Measurements from ENCODE around the gene TXNL1. TPM values are rescaled to one million over a fixed set of nuclear protein-coding genes. Genes with fewer than 3 reads are reported as not detected.
"Not testable (repeated sequence)": the region's sequence is repeated elsewhere in the genome, so short reads cannot be mapped to it uniquely, and the experiment has no call there.

The TXNL1 gene
- total RNA-seq, 1 donor = 16.7 TPM

DNA sequence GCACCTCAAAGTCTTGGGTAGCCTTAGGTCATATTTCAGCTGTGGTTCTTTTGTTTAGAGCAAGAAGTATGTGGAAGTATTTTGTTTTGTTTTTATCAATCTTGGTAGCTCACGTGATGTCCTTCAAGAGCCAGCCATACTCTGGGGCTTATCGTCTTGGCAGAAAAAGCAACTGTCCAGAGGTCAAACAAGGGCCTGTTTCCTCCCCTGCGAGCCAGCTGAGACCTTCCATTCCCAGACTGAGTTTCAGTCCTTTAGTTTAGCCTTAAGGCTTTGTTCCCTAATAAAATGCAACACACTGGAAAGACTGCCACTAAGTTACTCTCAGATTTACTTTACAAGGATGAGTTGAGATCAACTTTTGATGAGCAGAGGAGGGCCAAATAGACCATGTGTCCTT lies 63.5 kb downstream of the TXNL1 start:
- no peak for DNase-seq (ENCODE audit: low read depth in 2 of 3, low spot score in 2 of 3)

DNA sequence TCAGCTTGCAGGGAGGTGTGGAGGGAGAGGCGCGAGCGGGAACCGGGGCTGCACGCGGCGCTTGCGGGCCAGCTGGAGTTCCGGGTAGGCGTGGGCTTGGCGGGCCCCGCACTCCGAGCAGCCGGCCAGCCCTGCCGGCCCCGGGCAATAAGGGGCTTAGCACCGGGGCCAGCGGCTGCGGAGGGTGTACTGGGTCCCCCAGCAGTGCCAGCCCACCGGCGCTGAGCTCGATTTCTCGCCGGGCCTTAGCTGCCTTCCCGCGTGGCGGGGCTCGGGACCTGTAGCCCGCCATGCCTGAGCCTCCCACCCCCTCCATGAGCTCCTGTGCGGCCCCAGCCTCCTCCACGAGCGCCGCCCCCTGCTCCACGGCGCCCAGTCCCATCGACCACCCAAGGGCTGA lies 66.1 kb downstream of the TXNL1 start:
- not testable (repeated sequence) for DNase-seq (ENCODE audit: low read depth in 2 of 3, low spot score in 2 of 3)

- no peak for DNase-seq (ENCODE audit: low read depth in 2 of 3, low spot score in 2 of 3)
Observed at GRCh38 chr18:56570978-56571377, 67.4 kb downstream of the TXNL1 start.

- no peak for DNase-seq (ENCODE audit: low read depth in 2 of 3, low spot score in 2 of 3)
Observed at GRCh38 chr18:56569416-56569815, 69.0 kb downstream of the TXNL1 start.

DNA sequence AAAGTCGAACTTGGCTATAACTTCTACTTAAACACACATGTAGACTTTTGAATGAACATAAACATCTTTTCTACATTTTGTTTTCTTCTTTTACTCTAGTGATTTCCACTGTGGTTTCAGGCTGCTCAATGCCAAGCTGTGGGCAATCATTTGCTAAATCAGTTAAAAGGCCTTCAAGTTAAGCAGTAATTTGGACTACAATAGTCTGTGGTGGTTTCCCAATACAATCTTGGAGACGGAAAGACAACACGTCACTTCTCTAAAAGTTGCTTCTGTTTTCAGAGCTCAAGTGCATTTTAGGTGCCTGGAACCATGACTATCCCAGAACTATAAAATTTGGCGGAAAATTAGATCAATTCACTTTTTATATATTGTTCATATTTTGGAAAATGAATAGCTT lies 69.4 kb downstream of the TXNL1 start:
- DNase-seq (ENCODE audit: low read depth in 2 of 3, low spot score in 2 of 3) = no peak

DNA sequence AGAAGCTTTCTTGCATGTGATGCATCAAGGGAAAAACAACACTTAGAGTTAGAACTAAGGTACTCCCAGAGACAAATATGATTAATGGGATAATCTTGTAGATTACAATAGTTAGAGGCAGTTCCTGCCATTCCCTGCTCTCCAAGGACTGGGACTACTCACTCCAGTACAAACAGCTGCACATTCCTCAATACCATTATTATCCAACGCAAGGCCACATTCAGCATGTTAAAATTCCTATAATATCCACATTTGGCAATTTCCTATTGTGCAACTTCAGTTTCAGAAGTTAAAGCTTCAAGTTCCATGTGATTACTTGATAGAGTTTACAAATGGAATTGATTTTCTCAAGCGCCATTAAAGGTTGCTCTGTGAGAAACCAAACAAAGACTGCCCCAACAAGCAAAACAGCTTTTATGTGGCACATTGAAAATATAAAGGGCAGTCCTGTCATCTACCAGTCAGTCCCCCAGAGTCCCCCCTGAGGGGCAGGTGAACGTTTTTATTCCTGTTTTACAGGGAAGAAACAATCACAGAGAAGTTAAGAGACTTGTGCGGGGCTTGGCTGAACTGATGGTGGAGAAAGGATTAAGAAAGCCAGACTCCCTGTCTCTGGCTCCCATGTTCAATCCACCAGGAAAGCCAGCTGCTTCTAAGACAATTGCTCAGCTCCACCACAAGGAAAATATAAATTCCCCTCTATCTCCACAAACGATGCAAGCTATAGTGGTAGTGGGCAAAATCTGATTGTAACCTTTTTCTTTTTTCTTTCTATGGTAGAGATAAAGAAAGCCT lies 72.6 kb downstream of the TXNL1 start:
- no peak for DNase-seq (ENCODE audit: low read depth in 2 of 3, low spot score in 2 of 3)

DNA sequence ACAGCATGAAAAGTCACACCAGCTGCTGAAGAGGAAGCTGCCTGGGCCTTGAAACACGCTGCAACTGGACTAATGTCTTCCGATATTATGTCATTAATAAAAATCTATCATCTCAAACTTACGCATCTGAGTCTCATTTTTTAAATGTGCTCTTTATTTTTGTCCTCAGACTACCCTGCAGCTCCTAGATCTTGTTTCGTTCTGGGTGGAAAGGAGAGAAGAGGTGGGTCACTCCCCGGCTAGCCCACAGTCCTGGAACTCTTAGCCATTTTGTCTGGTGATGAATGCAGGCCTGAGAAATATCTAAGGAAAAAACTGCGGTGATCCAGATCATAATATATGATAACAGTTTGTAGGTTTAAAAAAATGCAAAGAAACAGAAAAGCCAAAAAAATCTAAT lies 73.3 kb downstream of the TXNL1 start:
- no peak for DNase-seq (ENCODE audit: low read depth in 2 of 3, low spot score in 2 of 3)

DNA sequence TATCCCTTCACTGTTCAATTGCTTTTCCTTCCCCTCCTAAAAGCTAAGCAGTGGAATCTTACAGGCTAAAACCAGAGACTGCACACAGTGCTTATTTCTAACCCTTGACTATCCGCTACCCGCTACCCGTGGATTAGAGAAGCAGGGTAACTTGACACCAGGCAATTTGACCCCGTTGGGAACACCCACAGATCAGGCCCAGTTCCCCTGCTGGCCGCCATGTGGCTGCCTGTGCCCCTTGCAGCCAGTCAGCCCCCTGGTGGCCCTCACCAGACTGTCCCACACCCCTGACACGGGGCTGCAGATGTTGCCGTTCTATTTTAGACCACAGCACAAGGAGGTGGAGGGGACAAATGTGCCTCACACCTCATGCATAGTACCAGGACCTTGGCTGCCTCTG lies 74.8 kb downstream of the TXNL1 start:
- no peak for DNase-seq (ENCODE audit: low read depth in 2 of 3, low spot score in 2 of 3)

DNA sequence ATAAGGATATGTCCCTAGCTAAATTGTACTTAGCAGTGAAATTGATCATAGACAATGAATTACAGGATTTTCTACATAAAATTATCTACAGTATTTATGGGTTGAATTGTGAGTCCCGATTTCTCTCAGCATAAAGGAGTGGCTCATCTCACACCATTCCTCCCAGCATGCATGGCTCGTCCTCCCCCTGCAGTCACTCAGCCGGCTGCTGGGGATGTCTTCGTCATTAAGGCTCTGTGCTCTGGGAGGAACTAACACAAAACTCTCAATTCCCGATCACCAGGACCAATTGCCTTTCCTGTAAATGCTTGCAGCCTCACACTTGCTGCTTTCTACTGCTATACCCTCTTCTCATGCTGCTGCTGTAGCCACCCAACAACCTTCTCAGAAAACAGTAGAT lies 75.9 kb downstream of the TXNL1 start:
- no peak for DNase-seq (ENCODE audit: low read depth in 2 of 3, low spot score in 2 of 3)

DNA sequence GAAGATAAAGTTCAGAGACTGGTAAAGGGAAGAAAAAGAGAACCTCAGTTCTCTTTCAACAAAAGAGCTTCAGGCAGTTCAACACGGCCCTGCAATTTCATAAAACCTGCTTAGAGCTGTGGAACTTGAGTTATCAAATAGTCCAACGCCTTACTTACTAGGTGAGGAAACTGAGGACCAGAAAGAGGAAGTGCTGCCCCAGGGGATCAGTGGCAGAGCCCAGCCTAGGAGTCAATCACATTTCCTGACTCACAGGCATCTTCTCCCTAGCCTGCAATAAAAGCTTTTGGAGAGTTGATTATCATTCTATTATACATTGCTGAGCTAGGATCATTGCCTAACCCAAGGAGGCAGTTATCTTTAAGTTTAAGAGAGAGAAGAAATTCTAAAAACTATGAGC lies 77.4 kb downstream of the TXNL1 start:
- no peak for DNase-seq (ENCODE audit: low read depth in 2 of 3, low spot score in 2 of 3)

- no peak for DNase-seq (ENCODE audit: low read depth in 2 of 3, low spot score in 2 of 3)
Observed at GRCh38 chr18:56559044-56559443, 79.3 kb downstream of the TXNL1 start.

GRCh38 chr18:56556907-56557306 lies 81.5 kb downstream of the TXNL1 start:
- DNase-seq (ENCODE audit: low read depth in 2 of 3, low spot score in 2 of 3) = no peak

DNA sequence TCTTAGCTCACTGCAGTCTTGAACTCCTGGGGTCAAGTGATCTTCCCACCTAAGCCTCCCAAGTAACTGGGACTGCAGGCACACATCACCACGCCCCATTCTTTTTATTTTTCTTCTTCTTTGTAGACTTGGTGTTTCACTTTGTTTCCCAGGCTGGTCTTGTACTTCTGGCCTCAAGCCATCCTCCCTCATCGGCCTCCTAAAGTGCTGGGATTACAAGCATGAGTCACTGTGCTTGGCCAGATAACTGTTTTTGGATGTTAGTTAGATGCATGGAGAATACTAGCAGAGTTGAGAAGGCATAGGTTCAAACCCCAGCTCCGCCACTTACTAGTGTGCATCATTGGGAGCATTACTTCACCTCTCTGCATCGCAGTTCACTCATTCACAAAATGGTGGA lies 88.3 kb downstream of the TXNL1 start:
- no peak for DNase-seq (ENCODE audit: low read depth in 2 of 3, low spot score in 2 of 3)

Other genes starting within 250 kb of the TXNL1 start
- gene WDR7, start 12.8 kb upstream of the TXNL1 start, total RNA-seq = 29.4 TPM

Measured in hematopoietic multipotent progenitor cell (in vitro differentiated cells).